Breast epithelium (tissue), 3 donors: ENCODE data around the gene TOX2.

Experiments used
- CTCF ChIP-seq, 3 donors: fragments of 450-650 bp; IDR thresholded peaks; one replicate each; pipeline ENCODE4 v1.5.1; 2016 to 2017; ENCODE audit warnings: antibody characterized with exemption in 3 of 3, mild to moderate bottlenecking in 3 of 3, moderate library complexity in 3 of 3
- POLR2A ChIP-seq: fragments of 450-650 bp; IDR thresholded peaks from one replicate; pipeline ENCODE4 v1.6.1; 2016; ENCODE audit warnings: antibody characterized with exemption, mild to moderate bottlenecking, moderate library complexity
- POLR2AphosphoS5 ChIP-seq, 3 donors: sonication (generic); formaldehyde crosslinking; IDR thresholded peaks; one replicate each; pipeline ENCODE4 v1.6.1; 2017; ENCODE audit warnings: antibody characterized with exemption in 3 of 3

DNA sequence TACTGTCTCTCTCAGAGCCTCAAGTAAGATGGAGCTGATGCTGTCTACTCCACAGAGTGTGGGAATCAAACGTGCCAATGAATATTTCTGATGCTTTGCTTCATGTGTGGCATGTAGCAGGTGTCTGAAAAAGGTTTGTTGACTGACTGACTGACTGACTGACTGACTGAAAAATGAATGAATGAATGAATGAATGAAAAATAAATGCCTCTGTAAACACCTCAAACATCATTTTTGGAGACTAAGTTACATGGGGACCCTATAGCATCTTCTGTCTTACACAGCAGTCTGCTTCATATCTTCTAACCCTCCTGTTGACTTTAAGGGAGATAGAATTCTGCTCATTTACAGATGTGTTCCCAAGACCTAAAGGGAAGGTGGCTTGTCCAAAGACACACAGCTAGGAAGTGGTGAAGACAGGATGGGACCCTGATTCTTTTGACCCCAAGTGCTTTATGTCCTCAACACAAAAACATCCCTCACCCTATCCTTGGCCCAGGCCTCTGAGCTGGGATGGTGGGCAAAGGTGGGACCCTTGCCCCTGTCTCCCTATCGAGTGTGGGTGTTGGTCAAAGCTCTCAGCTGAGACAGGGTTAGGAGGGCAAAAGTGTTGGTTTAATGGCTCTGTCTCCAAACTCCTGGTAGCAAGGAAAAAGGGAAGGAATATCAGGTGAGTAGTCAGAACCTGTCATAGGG, 104.4 kb downstream of the TOX2 start:
- TF ChIP-seq CTCF (IDR thresholded peaks at IDR 0.05) (no peak), POLR2A (no peak), POLR2AphosphoS5 (IDR thresholded peaks at IDR 0.05) (no peak)
